ENCODE measurements around the gene MCC.

- TF ChIP-seq, protein P1, sequence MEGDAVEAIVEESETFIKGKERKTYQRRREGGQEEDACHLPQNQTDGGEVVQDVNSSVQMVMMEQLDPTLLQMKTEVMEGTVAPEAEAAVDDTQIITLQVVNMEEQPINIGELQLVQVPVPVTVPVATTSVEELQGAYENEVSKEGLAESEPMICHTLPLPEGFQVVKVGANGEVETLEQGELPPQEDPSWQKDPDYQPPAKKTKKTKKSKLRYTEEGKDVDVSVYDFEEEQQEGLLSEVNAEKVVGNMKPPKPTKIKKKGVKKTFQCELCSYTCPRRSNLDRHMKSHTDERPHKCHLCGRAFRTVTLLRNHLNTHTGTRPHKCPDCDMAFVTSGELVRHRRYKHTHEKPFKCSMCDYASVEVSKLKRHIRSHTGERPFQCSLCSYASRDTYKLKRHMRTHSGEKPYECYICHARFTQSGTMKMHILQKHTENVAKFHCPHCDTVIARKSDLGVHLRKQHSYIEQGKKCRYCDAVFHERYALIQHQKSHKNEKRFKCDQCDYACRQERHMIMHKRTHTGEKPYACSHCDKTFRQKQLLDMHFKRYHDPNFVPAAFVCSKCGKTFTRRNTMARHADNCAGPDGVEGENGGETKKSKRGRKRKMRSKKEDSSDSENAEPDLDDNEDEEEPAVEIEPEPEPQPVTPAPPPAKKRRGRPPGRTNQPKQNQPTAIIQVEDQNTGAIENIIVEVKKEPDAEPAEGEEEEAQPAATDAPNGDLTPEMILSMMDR (IDR thresholded peaks at IDR 0.05): no peak
- TF ChIP-seq REST (IDR thresholded peaks at IDR 0.05; ENCODE audit: insufficient read depth in 1 of 2, low read depth in 2 of 2, low read length in 1 of 2) (no peak), POLR2AphosphoS5 (IDR thresholded peaks at IDR 0.05; ENCODE audit: low read depth, low read length) (no peak)
These were observed 270.6 kb downstream of the MCC start for GRCh38 chr5:113217619-113218184.

Measured in Panc1 (cell line).